Aorta (tissue), 5 donors: Measurements from ENCODE around the gene SGTA. TPM values are rescaled to one million over a fixed set of nuclear protein-coding genes. Genes with fewer than 3 reads are reported as not detected.
"Not testable (repeated sequence)": the region's sequence is repeated elsewhere in the genome, so short reads cannot be mapped to it uniquely, and the experiment has no call there.

ENCODE experiments used
- ATAC-seq: fragments of 200-7000 bp; cut with Tn5 transposase; one replicate; pipeline ENCODE4 v1.9.1; 2022; ENCODE audit warnings: moderate library complexity; ENCODE audit not compliant: low FRiP score
- DNase-seq, 2 donors: peaks; one replicate each; pipeline ENCODE4 v3.0.0-alpha.2; 2020
- H3K27ac ChIP-seq, 2 donors: one replicate each; pipeline ENCODE4 v1.5.1; 2013; ENCODE audit warnings: low read length in 2 of 2, mild to moderate bottlenecking in 2 of 2, moderate library complexity in 2 of 2, control low read depth in 1 of 2, inconsistent platforms in 1 of 2, low read depth in 1 of 2
- H3K27me3 ChIP-seq, 2 donors: one replicate each; pipeline ENCODE4 v1.6.1; 2013; ENCODE audit warnings: control low read depth in 1 of 2, low read length in 1 of 2, mild to moderate bottlenecking in 1 of 2, moderate library complexity in 1 of 2; ENCODE audit not compliant: insufficient read depth in 2 of 2, control insufficient read depth in 1 of 2
- H3K36me3 ChIP-seq, 2 donors: one replicate each; pipeline ENCODE4 v1.6.1; 2013; ENCODE audit warnings: control low read depth in 1 of 2, low read length in 1 of 2, mild to moderate bottlenecking in 1 of 2; ENCODE audit not compliant: insufficient read depth in 2 of 2, control insufficient read depth in 1 of 2
- H3K4me1 ChIP-seq, 2 donors: one replicate each; pipeline ENCODE4 v1.6.1; 2013; ENCODE audit warnings: low read length in 2 of 2, control low read depth in 1 of 2, mild to moderate bottlenecking in 1 of 2, moderate library complexity in 1 of 2; ENCODE audit not compliant: insufficient read depth in 2 of 2, control insufficient read depth in 1 of 2
- H3K4me3 ChIP-seq, 2 donors: one replicate each; pipeline ENCODE4 v1.5.1; 2013; ENCODE audit warnings: low read length in 2 of 2, control low read depth in 1 of 2, mild to moderate bottlenecking in 1 of 2
- H3K9me3 ChIP-seq: one replicate; pipeline ENCODE4 v1.6.1; 2013; ENCODE audit warnings: mild to moderate bottlenecking, low read length; ENCODE audit not compliant: control insufficient read depth
- WGBS, 2 donors: extraction: QIAGEN DNeasy Blood & Tissue Kit; methylation state at CpG; one replicate each; pipeline ENCODE4 v1.1.7; 2013; 5-methylcytosine and 5-hydroxymethylcytosine counted together
- intact Hi-C, 2 donors: fragments of 100-400 bp; cut with DNase I; formaldehyde crosslinking; loops; one replicate each; pipeline versions ENCODE4 v1.14.2 to v1.15.0; 2022
- polyA plus RNA-seq, 2 donors: library from polyadenylated mRNA; stranded (reverse); fragments of 200-250 nt; gene quantifications; one replicate each; pipeline ENCODE4 v1.2.3, GENCODE V29; 2013
- total RNA-seq, 2 donors: library from RNA; stranded (reverse); fragmentation: NEBNext Ultra II Directional; extraction: Animal tissue kit (Norgen Biotek cat#: 25700); gene quantifications; one replicate each; pipeline ENCODE4 v1.2.1, GENCODE V29; 2021
- donor health status: healthy with polysubstance abuse.
- donor health status: Bipolar disorder and iron deficiency.
- donor health status: DM: no; HTN: no; CAD: no.
- donor health status: DM: no; HTN: no; CAD: no.
- donor health status: DM: yes; HTN: yes; CAD: no.

Gene SGTA
- total and polyA plus RNA-seq, 4 donors: 30.6 to 55.1 (median 32.2) TPM

- WGBS, 2 donors: 65 to 70% methylated on average over 22 of the region's 22 CpGs
- DNase-seq, H3K27ac ChIP-seq, H3K27me3 ChIP-seq, H3K9me3 ChIP-seq, ATAC-seq, intact Hi-C loops, H3K4me3 ChIP-seq, H3K36me3 ChIP-seq, H3K4me1 ChIP-seq: not testable (repeated sequence)
These were observed 34.3 kb upstream of the SGTA start for GRCh38 chr19:2817237-2817829.

DNA sequence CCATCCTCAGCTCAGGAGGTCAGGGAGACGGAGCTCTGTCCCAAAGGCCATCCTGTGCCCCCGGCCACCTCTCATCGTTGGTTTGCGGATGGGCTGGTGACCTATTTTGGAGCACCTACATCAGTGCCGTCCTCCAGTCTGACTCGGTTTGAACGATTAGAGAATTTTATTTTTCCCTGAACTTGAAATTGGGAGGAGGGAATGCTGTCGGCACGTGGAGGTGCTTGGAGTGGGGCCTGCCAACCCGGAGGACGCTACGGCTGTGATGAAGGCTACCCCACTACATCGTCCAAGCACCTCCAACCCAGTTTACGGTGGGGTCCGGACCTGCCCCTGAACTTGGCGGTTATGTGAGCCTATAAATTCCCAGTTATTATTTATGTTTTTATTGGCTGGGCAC lies 33.6 kb upstream of the SGTA start:
- Histone ChIP-seq H3K27me3 (no peaks in the 10 kb centered on the region), H3K4me3 (no peak overlapping the region), H3K4me1 (no peaks in the 10 kb centered on the region), H3K27ac (no peak overlapping the region), H3K9me3 (no peaks in the 10 kb centered on the region), H3K36me3 (no peaks in the 10 kb centered on the region)
- intact Hi-C loops: no loop called here
- DNase-seq: no peak
- no peak for ATAC-seq
- WGBS, 2 donors: 85 to 86% methylated on average over 16 of the region's 16 CpGs

DNA sequence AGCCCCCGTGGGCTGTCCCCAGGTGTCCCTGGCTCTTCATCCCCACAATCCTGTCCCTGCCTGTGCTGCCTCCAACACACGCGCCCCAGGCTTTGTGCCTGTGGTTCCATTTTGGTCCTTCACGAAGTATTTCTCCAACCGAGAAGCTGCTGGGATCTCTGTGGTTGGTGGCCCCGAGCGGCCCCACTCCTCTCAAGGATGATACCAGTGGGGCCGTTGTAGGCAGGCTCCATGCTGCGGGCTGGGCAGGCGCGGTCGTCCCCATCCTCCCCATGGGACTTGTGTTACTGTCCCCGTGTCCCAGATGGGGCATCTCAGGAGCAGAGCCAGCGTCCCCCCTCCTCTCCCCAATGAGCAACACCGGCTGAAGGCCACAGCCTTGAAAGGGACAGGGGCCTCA lies 32.9 kb upstream of the SGTA start:
- ATAC-seq: no peak
- H3K27me3 ChIP-seq: no peaks in the 10 kb centered on the region

DNA sequence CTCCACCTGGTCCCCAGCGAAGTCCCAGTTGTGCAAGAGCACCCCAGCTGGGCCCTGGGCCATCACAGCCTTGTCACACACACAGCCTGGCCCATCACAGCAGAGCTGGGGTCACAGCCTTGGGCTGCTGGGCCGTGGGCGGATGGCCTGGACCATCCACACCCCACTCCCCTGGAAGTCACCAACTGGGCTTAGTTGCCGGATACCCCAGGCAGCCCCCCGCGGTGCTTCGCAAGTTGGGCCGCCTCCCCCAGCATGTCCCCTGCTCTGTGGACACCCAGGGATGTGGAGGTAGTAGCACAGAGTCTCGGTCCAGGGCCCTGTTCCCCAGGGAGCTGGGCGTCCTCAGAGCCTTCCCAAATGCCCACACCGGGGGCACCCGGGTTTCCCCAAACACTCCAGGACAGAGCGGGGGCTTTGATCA lies 32.1 kb upstream of the SGTA start:
- no peak overlapping the region for H3K27ac ChIP-seq
- H3K27me3 ChIP-seq: no peaks in the 10 kb centered on the region
- no peak for DNase-seq
- 86 to 91% methylated on average over 13 of the region's 13 CpGs for whole genome bisulfite sequencing, 2 donors
- H3K4me3 ChIP-seq: no peak overlapping the region
- no peaks in the 10 kb centered on the region for H3K36me3 ChIP-seq
- ATAC-seq: no peak
- H3K4me1 ChIP-seq: no peaks in the 10 kb centered on the region
- intact Hi-C loops: no loop called here
- H3K9me3 ChIP-seq: no peaks in the 10 kb centered on the region

More for the DNA sequence above, 32.9 kb upstream of the SGTA start:
- no peak for DNase-seq
- WGBS, 2 donors: 84 to 85% methylated on average over 15 of the region's 15 CpGs
- H3K27ac ChIP-seq: no peak overlapping the region
- intact Hi-C loops: no loop called here
- H3K4me3 ChIP-seq: no peak overlapping the region
- H3K36me3 ChIP-seq: no peaks in the 10 kb centered on the region
- no peaks in the 10 kb centered on the region for H3K9me3 ChIP-seq
- no peaks in the 10 kb centered on the region for H3K4me1 ChIP-seq

GRCh38 chr19:2814426-2814825 lies 31.4 kb upstream of the SGTA start:
- intact Hi-C loops: no loop called here
- no peak overlapping the region for H3K4me3 ChIP-seq
- no peak for ATAC-seq
- no peak for DNase-seq
- no peaks in the 10 kb centered on the region for H3K27me3 ChIP-seq
- H3K9me3 ChIP-seq: no peaks in the 10 kb centered on the region
- H3K36me3 ChIP-seq: no peaks in the 10 kb centered on the region
- WGBS, 2 donors: 92 to 94% methylated on average over 11 of the region's 11 CpGs
- no peaks in the 10 kb centered on the region for H3K4me1 ChIP-seq
- H3K27ac ChIP-seq: no peak overlapping the region

- Histone ChIP-seq H3K27ac (no peak overlapping the region), H3K4me1 (no peaks in the 10 kb centered on the region), H3K27me3 (no peaks in the 10 kb centered on the region), H3K36me3 (no peaks in the 10 kb centered on the region), H3K4me3 (no peak overlapping the region), H3K9me3 (no peaks in the 10 kb centered on the region)
- WGBS, 2 donors: 88 to 89% methylated on average over 35 of the region's 35 CpGs
- intact Hi-C loops: no loop called here
- DNase-seq: no peak
- no peak for ATAC-seq
These were observed 30.4 kb upstream of the SGTA start for GRCh38 chr19:2813235-2814160.

- Histone ChIP-seq H3K27me3 (no peaks in the 10 kb centered on the region), H3K9me3 (no peaks in the 10 kb centered on the region), H3K4me1 (no peaks in the 10 kb centered on the region), H3K27ac (no peak overlapping the region), H3K36me3 (no peaks in the 10 kb centered on the region), H3K4me3 (no peak overlapping the region)
- WGBS, 2 donors: 94 to 95% methylated on average over 35 to 37 of the region's 37 CpGs
- intact Hi-C loops: no loop called here
- no peak for ATAC-seq
- no peak for DNase-seq
These were observed 29.6 kb upstream of the SGTA start for GRCh38 chr19:2812414-2813234.

GRCh38 chr19:2811735-2812413 lies 28.8 kb upstream of the SGTA start:
- no peak for ATAC-seq
- WGBS, 2 donors: 91 to 93% methylated on average over 32 to 34 of the region's 34 CpGs
- no peaks in the 10 kb centered on the region for H3K27me3 ChIP-seq
- no peak overlapping the region for H3K4me3 ChIP-seq
- DNase-seq: no peak
- no peaks in the 10 kb centered on the region for H3K36me3 ChIP-seq
- H3K9me3 ChIP-seq: no peaks in the 10 kb centered on the region
- intact Hi-C loops: no loop called here
- H3K27ac ChIP-seq: no peak overlapping the region
- H3K4me1 ChIP-seq: no peaks in the 10 kb centered on the region
